ENCODE data around the gene MRPL42. TPM values are rescaled to one million over a fixed set of nuclear protein-coding genes. Genes with fewer than 3 reads are reported as not detected.
A peak's percentile ranks its signal among the peaks of the same experiment; 100 is the strongest.

The MRPL42 gene
- total RNA-seq, 1 experiment from 2014 or later = 119 TPM

DNA sequence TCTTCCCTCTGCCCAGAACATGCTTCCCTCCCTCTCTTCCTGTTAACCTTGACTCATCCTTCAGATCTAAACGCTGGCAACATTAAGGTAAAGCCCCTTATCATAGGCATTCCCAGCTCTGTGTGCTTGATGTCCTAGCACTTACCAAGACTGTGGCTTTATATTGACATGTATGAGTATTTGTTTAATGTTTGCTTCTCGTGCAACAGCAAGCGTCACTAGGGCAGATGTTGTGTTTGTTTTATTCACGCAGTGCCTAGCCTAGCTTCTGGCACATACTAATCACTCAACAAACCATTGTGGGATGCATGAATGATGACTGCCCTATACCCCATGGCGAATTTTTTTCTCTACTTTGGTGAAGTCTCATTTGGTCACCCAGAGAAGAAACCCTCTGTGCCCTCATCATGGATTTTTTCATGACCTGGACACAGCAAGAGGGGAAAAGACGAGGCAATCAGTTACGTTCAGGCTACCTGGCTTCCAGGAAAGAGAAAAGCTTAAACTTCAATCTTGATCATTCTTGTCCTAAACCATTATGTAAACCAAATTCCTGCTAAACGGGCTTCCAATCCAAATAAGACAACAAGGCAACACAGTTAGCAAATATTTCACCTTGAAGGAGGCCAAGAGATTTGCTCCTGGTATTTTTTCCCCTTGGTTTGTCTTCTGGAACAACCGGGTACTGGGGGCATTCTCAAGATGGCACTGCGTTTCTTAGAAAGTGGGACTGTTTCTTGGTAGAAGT lies 57.2 kb downstream of the MRPL42 start:
- Histone ChIP-seq H3K27ac (ENCODE audit: low read length) (no peak overlapping the region), H3K9me2 (replicated peaks; ENCODE audit: low read length) (no peaks in the 10 kb centered on the region), H3K9ac (ENCODE audit: low read length) (no peak overlapping the region), H3K79me2 (ENCODE audit: low read length) (no peaks in the 10 kb centered on the region), H3K27me3 (ENCODE audit: low read length) (no peaks in the 10 kb centered on the region), H4K20me1 (ENCODE audit: low read length) (no peaks in the 10 kb centered on the region), H3K4me2 (ENCODE audit: low read length) (no peak overlapping the region), H3K4me1 (ENCODE audit: insufficient read depth, low read length) (peaks cover 21% of the 10 kb centered on the region), H3K9me3 (ENCODE audit: low read length) (no peaks in the 10 kb centered on the region), H2AFZ (ENCODE audit: low read length) (no peak overlapping the region), H3K4me3 (ENCODE audit: low read length) (no peak overlapping the region), H3K36me3 (ENCODE audit: low read depth, low read length) (no peaks in the 10 kb centered on the region), H3F3A (ENCODE audit: low read length, unreplicated experiment) (no peaks in the 10 kb centered on the region)
- ChIA-PET CTCF (no interaction called here), POLR2A (ENCODE audit: unreplicated experiment) (no interaction called here)
- BruUV-seq (replicated peaks) = no TSS peak
- peak; percentile 25; the same call in 1 of the 2 replicates for ATAC-seq
- TF ChIP-seq, protein P1, sequence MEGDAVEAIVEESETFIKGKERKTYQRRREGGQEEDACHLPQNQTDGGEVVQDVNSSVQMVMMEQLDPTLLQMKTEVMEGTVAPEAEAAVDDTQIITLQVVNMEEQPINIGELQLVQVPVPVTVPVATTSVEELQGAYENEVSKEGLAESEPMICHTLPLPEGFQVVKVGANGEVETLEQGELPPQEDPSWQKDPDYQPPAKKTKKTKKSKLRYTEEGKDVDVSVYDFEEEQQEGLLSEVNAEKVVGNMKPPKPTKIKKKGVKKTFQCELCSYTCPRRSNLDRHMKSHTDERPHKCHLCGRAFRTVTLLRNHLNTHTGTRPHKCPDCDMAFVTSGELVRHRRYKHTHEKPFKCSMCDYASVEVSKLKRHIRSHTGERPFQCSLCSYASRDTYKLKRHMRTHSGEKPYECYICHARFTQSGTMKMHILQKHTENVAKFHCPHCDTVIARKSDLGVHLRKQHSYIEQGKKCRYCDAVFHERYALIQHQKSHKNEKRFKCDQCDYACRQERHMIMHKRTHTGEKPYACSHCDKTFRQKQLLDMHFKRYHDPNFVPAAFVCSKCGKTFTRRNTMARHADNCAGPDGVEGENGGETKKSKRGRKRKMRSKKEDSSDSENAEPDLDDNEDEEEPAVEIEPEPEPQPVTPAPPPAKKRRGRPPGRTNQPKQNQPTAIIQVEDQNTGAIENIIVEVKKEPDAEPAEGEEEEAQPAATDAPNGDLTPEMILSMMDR (conservative IDR thresholded peaks at IDR 0.05; ENCODE audit: low read depth, low read length) = no peak
- TF ChIP-seq EZH2 (IDR thresholded peaks at IDR 0.05; ENCODE audit: low read length, unreplicated experiment) (no peak), EZH2phosphoT487 (IDR thresholded peaks at IDR 0.05; ENCODE audit: borderline replicate concordance, low read length) (no peak)
- peak; percentile 37 for DNase-seq
- intact Hi-C loops (cut with micrococcal nuclease) = no loop called here

DNA sequence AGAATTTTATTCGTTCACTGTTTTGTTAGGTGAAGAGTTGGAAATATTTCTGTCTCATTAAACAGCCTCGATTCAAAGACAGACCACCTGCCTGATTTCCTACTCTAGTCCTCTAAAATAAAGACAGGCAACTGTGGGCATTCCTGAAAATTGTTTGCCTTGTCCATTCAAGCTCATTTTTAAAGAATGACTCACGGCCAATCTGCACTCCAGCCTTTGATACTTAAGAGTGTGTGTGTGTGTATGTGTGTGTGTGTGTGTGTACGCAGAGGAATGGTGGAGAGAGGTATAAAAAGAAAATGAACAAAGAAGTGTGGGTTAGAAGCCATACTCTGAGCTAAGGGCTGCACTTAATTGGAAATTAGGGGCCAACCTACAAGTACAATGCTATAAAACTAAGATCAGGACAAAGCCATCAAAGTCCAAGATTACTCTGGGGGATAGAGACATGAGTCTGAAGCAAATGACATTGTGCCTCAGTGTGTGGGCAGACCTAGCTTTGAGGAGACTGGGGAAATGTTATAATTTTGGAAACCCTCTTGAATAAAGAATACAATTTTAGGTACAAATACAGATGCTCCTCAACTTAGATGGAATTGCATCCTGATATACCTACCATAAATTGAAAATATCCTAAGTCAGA lies 59.6 kb downstream of the MRPL42 start:
- POLR2A ChIA-PET (ENCODE audit: unreplicated experiment) = interaction anchor here (0.6 kb wide), 1 partner anchor 576 kb away, joined by 11 read pairs; no protein-coding TSS in a partner anchor
- peaks cover 21% of the 10 kb centered on the region for H3K4me1 ChIP-seq (ENCODE audit: insufficient read depth, low read length)
- DNase-seq (peak; percentile 95), ATAC-seq (peak; percentile 92)
- H3K9me2 ChIP-seq (replicated peaks; ENCODE audit: low read length) = no peaks in the 10 kb centered on the region
- TF ChIP-seq EZH2 (IDR thresholded peaks at IDR 0.05; ENCODE audit: low read length, unreplicated experiment) = no peak
- TF ChIP-seq EZH2phosphoT487 (IDR thresholded peaks at IDR 0.05; ENCODE audit: borderline replicate concordance, low read length) = no peak
- TF ChIP-seq, protein P1 (conservative IDR thresholded peaks at IDR 0.05; ENCODE audit: low read depth, low read length) = no peak
- H3K4me2 ChIP-seq (ENCODE audit: low read length) = peak overlapping the region; percentile 64
- intact Hi-C loops (cut with micrococcal nuclease) = loop anchor here (1.0 kb wide), 1 partner anchor 36 kb away; no protein-coding TSS in a partner anchor
- H3K79me2 ChIP-seq (ENCODE audit: low read length) = no peaks in the 10 kb centered on the region
- no peak overlapping the region for H2AFZ ChIP-seq (ENCODE audit: low read length)
- H3K9ac ChIP-seq (ENCODE audit: low read length) = no peak overlapping the region
- H3K27ac ChIP-seq (ENCODE audit: low read length) = no peak overlapping the region
- no TSS peak for BruUV-seq (replicated peaks)
- H3F3A ChIP-seq (ENCODE audit: low read length, unreplicated experiment) = no peaks in the 10 kb centered on the region
- CTCF ChIA-PET = interaction anchor here (0.7 to 0.8 kb wide), 4 partner anchors 24 to 853 kb away, joined by 3 to 6 read pairs (median 4); no protein-coding TSS in a partner anchor
- H3K27me3 ChIP-seq (ENCODE audit: low read length) = no peaks in the 10 kb centered on the region
- H4K20me1 ChIP-seq (ENCODE audit: low read length) = no peaks in the 10 kb centered on the region
- no peaks in the 10 kb centered on the region for H3K36me3 ChIP-seq (ENCODE audit: low read depth, low read length)
- H3K4me3 ChIP-seq (ENCODE audit: low read length) = no peak overlapping the region; the same call in 1 of the 2 replicates
- no peaks in the 10 kb centered on the region for H3K9me3 ChIP-seq (ENCODE audit: low read length)

DNA sequence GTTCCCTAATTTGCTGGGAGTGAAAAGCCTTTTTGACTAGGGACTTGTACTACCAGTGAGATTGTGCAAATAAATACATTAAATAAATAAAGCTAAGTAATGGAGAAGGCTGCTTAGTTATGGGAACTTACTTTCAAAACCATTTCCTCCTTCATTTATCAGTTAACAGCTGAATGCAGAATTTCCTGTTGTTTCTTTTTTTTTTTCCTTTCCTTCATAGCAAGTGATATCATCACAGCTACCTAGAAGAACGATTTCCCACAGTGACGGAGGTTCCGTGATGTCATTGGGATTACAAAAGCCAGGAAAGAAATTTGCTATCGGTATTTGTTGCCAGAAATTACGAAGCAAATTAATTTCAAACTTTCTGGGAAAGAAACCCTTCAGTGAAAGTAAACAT lies 63.0 kb downstream of the MRPL42 start:
- no TSS peak for BruUV-seq (replicated peaks)

More for the DNA sequence above, 63.0 kb downstream of the MRPL42 start:
- peaks cover 14% of the 10 kb centered on the region for H3K4me1 ChIP-seq (ENCODE audit: insufficient read depth, low read length)
- TF ChIP-seq EZH2 (IDR thresholded peaks at IDR 0.05; ENCODE audit: low read length, unreplicated experiment) = no peak
- TF ChIP-seq, protein P1 (conservative IDR thresholded peaks at IDR 0.05; ENCODE audit: low read depth, low read length) = no peak
- TF ChIP-seq EZH2phosphoT487 (IDR thresholded peaks at IDR 0.05; ENCODE audit: borderline replicate concordance, low read length) = no peak
- H4K20me1 ChIP-seq (ENCODE audit: low read length) = no peaks in the 10 kb centered on the region
- DNase-seq (no peak), ATAC-seq (no peak)
- CTCF ChIA-PET = no interaction called here
- H3K9ac ChIP-seq (ENCODE audit: low read length) = no peak overlapping the region
- no peaks in the 10 kb centered on the region for H3K27me3 ChIP-seq (ENCODE audit: low read length)
- no peak overlapping the region for H3K4me3 ChIP-seq (ENCODE audit: low read length)
- H3K36me3 ChIP-seq (ENCODE audit: low read depth, low read length) = no peaks in the 10 kb centered on the region
- no peaks in the 10 kb centered on the region for H3K79me2 ChIP-seq (ENCODE audit: low read length)
- H3K4me2 ChIP-seq (ENCODE audit: low read length) = no peak overlapping the region
- H3K9me3 ChIP-seq (ENCODE audit: low read length) = no peaks in the 10 kb centered on the region
- intact Hi-C loops (cut with micrococcal nuclease) = no loop called here
- H3K27ac ChIP-seq (ENCODE audit: low read length) = no peak overlapping the region
- H2AFZ ChIP-seq (ENCODE audit: low read length) = no peak overlapping the region
- no peaks in the 10 kb centered on the region for H3K9me2 ChIP-seq (replicated peaks; ENCODE audit: low read length)
- H3F3A ChIP-seq (ENCODE audit: low read length, unreplicated experiment) = no peaks in the 10 kb centered on the region
- POLR2A ChIA-PET (ENCODE audit: unreplicated experiment) = no interaction called here

All from PC-3 (cell line).